PFSK-1 (cell line): Measurements from ENCODE around the gene COQ8A.

Experiments
- POLR2AphosphoS5 ChIP-seq: IDR thresholded peaks from 2 replicates; pipeline ENCODE4 v1.6.1; 2012; ENCODE audit warnings: low read depth, mild to moderate bottlenecking, control low read depth, low read length, moderate library complexity
- SIN3A ChIP-seq: IDR thresholded peaks from 2 replicates; pipeline ENCODE4 v1.6.1; 2012; ENCODE audit warnings: mild to moderate bottlenecking, low read length, moderate library complexity, borderline replicate concordance; ENCODE audit not compliant: insufficient read depth

DNA sequence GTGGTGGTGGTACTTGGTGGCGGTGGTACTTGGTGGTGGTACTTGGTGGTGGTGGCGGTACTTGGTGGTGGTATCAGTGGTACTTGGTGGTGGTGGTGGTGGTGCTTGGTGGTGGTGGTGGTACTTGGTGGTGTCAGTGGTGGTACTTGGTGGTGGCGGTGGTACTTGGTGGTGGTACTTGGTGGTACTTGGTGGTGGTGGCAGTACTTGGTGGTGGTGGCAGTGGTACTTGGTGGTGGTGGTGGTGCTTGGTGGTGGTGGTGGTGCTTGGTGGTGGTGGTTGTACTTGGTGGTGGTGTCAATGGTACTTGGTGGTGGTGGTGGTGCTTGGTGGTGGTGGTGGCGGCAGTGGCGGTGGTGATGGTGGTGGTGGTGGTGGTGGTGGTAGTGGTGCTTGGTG is 20.2 kb downstream of the COQ8A start:
- TF ChIP-seq POLR2AphosphoS5 (no peak), SIN3A (no peak)
